Astrocyte of the spinal cord (primary cell): ENCODE data around the gene TELO2.

Source experiments
- DNase-seq: peaks from one replicate; pipeline ENCODE4 v3.0.0; 2011; ENCODE audit warnings: low read depth, low spot score
- H3K4me3 ChIP-seq: 2 replicates; pipeline ENCODE4 v1.5.1; 2011; ENCODE audit warnings: low read depth, mild to moderate bottlenecking, low read length, moderate library complexity
- in situ Hi-C: cut with HindIII; loops from 2 replicates; pipeline ENCODE4 v1.10.0; 2017; ENCODE audit warnings: low sequenced_read_pairs
- TF ChIP-seq, protein P1 (sequence below): IDR thresholded peaks from 2 replicates; pipeline ENCODE4 v1.5.1; 2012; ENCODE audit warnings: low read depth, mild to moderate bottlenecking, low read length, inconsistent platforms

Gene TELO2

DNA sequence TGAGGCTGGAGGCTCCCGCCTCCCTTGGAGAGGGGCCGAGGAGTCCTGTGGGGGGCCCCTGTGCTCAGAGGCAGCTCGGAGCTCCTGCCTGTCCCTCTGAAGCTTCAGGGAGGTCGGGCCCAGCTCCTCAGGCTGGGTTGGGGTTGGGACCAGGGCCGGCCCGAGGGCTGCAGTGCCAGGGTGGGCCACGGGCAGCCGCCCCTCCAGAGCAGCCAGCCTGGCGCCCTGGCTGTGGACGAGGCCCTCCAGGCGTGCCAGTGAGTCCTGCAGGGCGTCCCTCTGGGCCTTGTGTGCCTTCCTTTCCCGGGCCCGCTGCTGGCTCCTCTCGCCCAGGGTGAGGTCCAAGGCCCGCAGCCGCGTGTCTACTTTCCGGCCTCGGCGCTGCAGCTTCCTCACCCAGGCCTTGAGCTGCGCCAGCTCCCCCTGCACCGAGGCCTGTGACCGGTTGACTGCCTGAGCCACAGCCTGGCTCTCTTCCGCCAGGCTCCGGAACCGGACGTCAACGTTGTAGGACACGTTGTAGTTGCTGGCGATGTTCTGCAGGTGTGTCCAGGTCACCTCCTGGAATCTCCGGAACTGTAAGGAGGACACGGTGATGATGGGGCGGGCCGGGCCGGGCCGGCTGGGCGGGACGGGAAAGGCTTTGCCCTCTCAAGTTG is 5.6 kb upstream of the TELO2 start:
- no peak overlapping the region for H3K4me3 ChIP-seq
- DNase-seq, result no peak
- in situ Hi-C loops, result no loop called here
- TF ChIP-seq, protein P1, sequence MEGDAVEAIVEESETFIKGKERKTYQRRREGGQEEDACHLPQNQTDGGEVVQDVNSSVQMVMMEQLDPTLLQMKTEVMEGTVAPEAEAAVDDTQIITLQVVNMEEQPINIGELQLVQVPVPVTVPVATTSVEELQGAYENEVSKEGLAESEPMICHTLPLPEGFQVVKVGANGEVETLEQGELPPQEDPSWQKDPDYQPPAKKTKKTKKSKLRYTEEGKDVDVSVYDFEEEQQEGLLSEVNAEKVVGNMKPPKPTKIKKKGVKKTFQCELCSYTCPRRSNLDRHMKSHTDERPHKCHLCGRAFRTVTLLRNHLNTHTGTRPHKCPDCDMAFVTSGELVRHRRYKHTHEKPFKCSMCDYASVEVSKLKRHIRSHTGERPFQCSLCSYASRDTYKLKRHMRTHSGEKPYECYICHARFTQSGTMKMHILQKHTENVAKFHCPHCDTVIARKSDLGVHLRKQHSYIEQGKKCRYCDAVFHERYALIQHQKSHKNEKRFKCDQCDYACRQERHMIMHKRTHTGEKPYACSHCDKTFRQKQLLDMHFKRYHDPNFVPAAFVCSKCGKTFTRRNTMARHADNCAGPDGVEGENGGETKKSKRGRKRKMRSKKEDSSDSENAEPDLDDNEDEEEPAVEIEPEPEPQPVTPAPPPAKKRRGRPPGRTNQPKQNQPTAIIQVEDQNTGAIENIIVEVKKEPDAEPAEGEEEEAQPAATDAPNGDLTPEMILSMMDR, result no peak

DNA sequence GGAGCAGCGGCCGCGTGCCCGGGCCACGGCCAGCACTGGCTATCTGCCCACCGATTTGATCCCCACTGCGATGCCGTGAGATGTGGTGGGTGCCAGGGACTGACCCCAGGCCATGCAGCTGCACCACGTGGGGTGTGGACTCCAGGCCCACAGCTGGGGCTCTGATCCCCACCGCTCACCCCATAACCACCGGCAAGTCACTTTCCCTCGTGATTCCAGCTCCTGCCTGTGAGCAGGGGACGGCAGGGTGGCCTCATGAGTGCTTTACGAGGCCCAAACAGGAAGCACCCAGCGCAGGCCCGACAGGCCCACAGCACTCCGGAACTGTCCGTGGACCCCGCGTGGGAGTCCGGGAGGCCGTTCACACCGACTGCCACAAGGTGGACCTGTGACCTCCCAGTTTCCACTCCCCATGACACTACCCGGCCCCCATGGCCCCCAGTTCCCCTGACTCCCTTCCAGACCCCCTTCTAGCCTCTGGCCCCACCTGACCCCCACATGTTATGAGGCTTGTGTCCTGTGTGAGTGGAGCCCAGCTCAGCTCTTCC is 5.0 kb upstream of the TELO2 start:
- TF ChIP-seq, protein P1, result no peak
- H3K4me3 ChIP-seq, result no peak overlapping the region
- DNase-seq, result no peak
- in situ Hi-C loops, result no loop called here

DNA sequence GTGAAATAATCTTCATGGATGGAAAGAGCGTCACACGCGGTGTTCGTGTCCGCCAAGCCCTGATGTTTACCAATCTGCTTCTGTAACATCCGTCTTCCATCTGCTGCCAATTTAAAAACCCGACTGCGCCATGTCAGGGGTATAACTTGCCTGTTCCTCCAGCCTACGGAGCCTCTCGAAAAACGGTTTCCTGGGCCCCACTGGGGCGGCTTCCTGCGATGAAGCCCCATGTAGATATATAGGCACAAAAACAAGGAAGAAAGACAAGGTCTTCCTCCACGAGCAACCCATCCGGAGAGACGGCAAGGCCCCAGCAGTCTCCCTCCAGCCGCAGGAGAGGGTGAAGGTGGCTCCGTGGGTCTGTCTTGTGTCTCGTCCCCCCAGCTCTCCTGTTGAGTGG is 4.5 kb upstream of the TELO2 start, which contains the start of gene PTX4:
Gene PTX4 (minus strand): TSS at position 326 of the 400 bp plus-strand sequence. CDS start 35 bp downstream, at position 291.
- DNase-seq, result no peak
- TF ChIP-seq, protein P1, result no peak
- H3K4me3 ChIP-seq, result no peak within 1 kb of the TSS
- in situ Hi-C loops, result no loop called here

DNA sequence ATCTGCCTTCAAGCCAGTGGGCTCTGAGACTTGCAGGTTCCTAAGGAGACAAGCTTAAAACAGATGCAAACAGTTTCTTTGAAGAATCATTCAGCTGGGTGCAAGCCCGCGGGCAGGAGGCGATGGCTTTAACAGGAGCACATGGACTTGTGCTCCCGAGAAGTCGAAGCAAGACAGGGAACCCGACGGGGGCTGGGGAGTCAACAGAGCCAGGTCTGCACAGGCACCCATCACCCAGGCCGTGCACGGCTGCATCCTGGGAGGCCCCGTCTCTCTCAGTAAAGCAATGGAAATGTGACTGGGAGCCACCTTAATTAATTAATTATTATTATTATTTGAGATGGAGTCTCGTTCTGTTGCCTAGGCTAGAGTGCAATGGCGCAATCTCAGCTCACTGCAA is 4.1 kb upstream of the TELO2 start:
- no peak for DNase-seq
- TF ChIP-seq, protein P1, result no peak
- in situ Hi-C loops, result no loop called here
- H3K4me3 ChIP-seq, result no peak overlapping the region

DNA sequence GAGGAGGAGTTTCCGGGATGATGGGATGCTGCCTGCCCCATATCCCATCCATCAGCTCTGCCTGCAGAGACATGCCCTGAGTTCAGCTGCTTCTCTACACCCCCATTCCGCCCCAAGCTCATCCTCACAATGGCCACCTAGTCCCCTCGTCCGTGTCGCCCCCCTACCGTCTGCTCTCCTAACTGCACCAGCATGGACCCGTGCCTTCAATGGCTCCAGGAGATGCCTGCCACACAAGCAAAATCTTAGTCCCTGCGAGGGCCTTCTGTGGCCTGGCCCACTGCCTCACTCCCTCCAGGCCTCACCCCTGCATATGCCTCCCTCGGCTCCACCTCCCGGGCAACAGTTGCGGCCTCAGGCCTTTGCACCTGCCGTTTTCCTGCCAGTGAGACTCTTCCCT is 1.8 kb upstream of the TELO2 start:
- no peak for DNase-seq
- TF ChIP-seq, protein P1, result no peak
- in situ Hi-C loops, result no loop called here
- no peak overlapping the region for H3K4me3 ChIP-seq

DNA sequence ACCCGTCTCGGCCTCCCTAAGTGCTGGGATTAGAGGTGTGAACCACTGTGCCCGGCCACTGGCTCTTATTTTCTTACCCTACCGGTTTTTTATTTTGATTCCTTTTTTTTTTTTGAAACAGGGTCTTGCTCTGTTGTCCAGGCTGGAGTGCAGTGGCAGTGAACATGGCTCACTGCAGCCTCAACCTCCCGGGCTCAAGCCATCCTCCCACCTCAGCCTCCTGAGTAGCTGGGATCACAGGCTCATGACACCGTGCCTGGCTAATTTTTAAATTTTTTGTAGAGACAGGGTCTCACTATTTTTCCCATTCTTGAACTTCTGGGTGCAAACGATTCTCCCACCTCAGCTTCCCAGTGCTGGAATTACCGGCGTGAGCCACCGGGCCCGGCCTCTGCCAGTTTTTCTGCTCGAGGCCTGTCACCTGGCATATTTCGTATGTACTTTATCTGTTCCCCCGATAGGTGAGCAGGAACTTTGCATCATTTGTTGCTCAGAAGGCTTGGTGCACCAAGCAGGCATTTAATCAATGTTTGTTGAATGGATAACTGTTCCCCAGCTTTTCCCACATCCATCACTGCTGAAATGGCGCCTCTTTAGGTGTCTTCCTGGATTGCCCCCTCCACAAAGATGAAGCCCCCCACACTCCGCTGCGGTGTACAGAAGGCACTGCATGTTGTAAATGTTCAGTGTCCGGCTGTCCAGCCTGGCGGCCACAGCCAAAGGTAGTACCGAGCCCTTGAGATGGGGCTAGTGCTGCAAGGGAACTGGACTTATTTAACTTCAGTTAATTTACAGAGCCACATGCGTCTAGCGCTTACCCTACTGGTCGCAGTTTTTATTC is 858 bp upstream of the TELO2 start:
- in situ Hi-C loops, result no loop called here
- DNase-seq, result no peak
- TF ChIP-seq, protein P1, result no peak
- no peak overlapping the region for H3K4me3 ChIP-seq
